HG03457 (cell line): ENCODE results near the gene FCGR3B.
A peak's percentile ranks its signal among the peaks of the same experiment; 100 is the strongest.
"Not testable (repeated sequence)": the region's sequence is repeated elsewhere in the genome, so short reads cannot be mapped to it uniquely, and the experiment has no call there.

Experiments
- ATAC-seq: cut with Tn5 transposase; IDR thresholded peaks from one replicate; pipeline ENCODE4 v1.9.1; 2021; ENCODE audit warnings: moderate number of reproducible peaks; ENCODE audit not compliant: unreplicated experiment

FCGR3B gene

DNA sequence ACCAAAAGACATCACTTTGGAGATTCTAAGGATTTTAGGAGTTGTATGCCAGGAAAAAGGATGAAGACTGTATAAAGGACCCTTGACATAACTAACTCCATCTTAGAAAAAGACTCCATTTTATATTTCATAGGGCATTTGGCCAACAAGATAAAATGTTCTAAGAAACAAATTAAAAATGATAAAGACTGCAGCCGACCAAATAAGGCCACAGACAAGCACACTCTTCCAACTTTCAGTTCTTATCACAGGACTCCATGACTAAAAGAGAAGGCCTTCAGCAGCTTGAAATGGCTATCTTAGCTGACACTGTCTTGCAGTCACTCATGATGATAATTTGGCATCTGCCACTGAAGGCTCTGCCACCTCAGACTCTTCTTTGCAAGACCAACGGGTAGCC lies 8.2 kb upstream of the FCGR3B start:
- ATAC-seq = not testable (repeated sequence)

DNA sequence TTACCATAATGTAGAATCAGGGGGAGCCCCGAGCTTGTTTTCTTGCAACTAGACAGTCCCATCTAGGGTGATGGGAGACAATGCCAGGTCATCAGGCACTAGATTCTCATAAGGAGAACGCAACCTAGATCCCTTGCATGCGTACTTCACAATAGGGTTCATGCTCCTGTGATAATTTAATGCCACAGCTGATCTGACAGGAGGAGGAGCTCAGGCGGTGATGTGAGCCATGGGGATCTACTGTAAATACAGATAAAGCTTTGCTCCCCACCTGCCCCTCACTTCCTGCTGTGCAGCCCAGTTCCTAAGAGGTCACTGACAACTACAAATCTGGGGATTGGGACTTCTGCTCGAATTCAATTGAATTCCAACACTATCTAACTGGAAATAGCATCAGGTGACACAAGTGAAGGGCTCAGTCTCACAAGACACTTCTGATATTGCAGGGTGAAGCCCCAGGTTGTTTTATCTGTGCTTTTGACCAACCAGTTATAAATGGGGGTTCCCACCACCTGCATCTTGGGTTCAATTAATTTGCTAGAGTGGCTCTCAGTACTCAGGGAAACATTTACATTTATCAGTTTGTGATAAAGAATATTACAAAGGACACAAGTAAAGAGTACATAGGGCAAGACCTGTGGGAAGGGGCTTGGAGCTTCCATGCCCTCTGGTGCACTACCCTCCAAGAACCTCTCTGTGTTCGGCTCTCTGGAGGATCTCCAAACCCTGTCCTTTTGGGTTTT lies 7.4 kb upstream of the FCGR3B start:
- not testable (repeated sequence) for ATAC-seq

DNA sequence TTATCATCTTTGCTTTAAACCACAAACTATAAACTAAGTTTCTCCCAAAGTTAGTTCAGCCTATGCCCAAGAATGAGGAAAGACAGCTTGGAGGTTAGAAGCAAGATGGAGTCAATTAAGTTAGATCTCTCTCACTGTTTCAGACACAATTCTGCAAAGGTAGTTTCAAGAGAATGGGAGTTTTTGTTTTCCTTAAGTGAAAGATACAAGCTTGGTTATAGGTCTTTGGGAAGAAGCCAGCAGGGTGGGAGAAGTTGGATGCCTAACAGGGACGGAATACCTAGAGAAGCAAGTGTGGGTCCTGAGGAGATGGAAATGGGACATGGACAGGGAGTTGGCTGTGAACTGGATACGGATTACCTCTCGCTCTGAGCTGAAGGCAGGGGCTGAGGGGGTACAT lies 6.0 kb upstream of the FCGR3B start:
- ATAC-seq = not testable (repeated sequence)

DNA sequence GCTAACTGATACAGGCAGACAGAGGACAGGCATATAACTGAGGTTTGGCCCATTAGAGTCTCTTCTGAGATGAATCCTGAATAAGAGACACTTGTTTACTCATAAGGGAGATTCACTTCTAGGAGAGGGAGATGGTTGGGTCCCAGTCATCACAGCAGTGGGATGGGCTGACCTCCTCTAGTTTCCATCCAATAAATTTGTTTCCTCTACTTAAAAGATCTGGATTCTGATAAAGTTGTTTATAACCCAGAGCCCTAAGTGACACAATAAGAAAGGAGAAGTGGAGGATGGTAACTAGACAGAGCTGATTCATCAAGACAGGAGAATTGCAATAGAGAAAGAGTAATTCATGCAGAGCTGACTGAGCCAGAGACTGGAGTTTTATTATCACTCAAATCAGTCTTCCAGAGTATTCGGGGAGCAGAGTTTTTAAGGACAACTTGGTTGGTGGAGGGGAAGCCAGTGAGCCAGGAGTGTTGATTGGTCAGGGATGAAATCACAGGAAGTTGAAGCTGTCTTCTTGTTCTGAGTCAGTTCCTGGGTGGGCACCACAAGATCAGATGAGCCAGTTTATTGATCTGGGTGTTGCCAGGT lies 5.3 kb upstream of the FCGR3B start:
- not testable (repeated sequence) for ATAC-seq

- ATAC-seq = not testable (repeated sequence)
These were observed 4.0 kb upstream of the FCGR3B start for GRCh38 chr1:161634993-161635392.

- ATAC-seq = not testable (repeated sequence)
These were observed 741 bp downstream of the FCGR3B start for GRCh38 chr1:161630128-161630742.

DNA sequence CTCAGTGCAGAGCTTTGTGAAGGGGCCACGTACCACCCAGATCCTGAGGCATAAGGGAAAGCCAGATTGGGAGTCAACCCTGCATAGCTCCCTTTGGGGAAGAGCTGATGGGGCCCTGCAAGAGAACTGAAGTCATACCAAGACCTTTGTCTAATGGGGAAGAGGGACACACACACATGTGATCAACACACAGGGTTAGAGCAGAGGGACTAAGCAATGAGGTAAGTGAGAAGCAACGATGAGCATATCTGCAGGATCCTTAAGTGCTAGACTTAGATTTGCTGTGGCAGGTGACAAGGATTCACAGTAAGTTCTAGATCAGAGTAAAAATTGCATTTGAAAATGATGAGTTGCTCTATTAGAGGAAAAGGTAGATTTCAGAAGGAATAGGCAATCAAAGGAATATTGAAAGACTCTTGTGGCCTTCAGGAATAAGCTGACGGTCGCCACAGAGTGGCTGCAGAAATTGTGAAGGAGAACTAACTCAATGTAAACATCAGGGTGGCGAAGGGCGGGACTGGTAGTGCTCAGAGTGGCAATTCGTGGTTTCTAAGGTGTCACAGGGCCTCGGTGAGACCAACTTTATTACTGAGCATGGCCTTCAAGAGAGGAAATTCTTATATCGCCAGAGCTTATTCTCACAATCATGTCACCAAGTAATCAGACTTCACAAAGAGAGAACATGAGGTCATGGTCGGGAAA lies 4.4 kb downstream of the FCGR3B start:
- not testable (repeated sequence) for ATAC-seq

GRCh38 chr1:161624605-161625004 lies 6.4 kb downstream of the FCGR3B start:
- ATAC-seq = not testable (repeated sequence)

GRCh38 chr1:161623401-161624051 lies 7.5 kb downstream of the FCGR3B start:
- ATAC-seq = peak; percentile 35

GRCh38 chr1:161622054-161622453 lies 8.9 kb downstream of the FCGR3B start:
- not testable (repeated sequence) for ATAC-seq

DNA sequence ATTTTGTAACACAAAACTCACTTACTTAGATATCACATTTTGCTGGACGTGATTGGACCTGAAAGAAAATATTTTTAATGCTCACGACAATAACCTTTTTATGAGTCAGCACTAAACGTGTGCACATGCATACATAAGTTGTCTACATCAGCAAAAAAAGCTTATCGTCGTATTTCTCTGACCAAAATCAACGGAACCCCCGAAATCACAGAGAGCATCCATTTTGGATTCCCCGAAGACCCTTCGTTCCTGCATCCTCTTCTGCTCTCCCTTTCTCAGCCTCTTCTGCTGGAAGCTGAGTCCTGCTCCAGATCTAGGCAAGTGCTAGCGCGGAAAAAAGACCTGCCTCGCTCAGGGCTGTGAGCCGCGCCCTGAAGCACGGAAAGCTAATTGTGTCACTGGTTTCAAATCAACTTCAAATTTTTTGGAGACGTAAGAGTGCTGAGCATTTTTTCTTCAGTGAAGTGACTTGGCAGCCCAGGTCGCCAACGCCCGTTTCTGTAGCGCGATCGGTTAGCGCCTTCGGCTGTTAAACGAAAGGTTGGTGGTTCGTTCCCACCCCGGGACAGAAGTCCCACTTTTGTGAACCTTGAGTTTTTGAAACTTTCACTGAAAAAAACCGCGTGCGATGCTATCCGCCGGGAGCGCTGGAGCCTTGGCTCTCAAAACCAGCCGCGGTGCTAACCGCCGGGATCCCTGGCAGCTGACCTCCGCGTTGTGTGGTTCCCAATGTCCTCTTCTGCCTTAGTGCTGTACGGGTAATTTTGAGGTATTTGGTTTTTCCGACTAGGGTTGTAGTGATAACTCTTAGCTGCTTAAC lies 9.6 kb downstream of the FCGR3B start:
- ATAC-seq = not testable (repeated sequence)

DNA sequence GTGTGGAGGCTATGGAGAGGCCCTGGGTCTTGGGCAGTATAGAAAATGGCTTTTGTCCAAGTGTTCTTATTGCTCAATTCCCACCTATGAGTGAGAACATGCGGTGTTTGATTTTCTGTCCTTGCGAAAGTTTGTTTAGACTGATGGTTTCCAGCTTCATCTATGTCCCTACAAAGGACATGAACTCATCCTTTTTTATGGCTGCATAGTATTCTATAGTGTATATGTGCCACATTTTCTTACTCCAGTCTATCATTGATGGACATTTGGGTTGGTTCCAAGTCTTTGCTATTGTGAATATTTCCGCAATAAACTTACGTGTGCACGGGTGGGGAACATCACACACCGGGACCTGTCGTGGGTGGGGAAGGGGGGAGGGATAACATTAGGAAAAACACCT lies 10.6 kb downstream of the FCGR3B start:
- ATAC-seq = not testable (repeated sequence)

DNA sequence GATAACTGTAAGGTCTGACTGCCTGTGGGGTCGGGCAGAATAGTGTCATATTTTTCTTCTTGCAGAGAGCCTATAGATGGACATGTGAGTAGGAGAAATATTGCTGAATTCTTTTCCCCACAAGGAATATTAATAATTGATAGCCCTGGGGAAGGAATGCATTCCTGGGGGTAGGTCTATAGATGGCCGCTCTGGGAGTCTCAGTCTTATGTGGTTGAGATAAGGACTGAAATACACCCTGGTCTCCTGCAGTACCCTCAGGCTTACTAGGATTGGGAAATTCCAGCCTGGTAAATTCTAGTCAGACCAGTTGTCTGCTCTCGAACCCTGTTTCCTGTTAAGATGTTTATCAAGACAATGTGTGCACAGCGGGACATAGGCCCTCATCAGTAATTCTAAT lies 12.5 kb downstream of the FCGR3B start:
- not testable (repeated sequence) for ATAC-seq

DNA sequence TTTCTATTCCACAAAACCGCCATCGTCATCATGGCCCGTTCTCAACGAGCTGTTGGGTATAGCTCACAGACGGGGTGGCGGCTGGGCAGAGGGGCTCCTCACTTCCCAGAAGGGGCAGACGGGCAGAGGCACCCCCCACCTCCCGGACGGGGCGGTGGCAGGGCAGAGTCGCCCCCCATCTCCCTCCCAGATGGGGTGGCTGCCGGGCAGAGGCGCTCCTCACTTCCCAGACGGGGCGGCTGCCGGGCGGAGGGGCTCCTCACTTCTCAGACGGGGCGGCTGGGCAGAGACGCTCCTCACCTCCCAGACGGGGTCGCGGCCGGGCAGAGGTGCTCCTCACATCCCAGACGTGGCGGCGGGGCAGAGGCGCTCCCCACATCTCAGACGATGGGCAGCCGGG lies 14.6 kb downstream of the FCGR3B start:
- not testable (repeated sequence) for ATAC-seq

- not testable (repeated sequence) for ATAC-seq
These were observed 17.8 kb downstream of the FCGR3B start for GRCh38 chr1:161613142-161613514.

DNA sequence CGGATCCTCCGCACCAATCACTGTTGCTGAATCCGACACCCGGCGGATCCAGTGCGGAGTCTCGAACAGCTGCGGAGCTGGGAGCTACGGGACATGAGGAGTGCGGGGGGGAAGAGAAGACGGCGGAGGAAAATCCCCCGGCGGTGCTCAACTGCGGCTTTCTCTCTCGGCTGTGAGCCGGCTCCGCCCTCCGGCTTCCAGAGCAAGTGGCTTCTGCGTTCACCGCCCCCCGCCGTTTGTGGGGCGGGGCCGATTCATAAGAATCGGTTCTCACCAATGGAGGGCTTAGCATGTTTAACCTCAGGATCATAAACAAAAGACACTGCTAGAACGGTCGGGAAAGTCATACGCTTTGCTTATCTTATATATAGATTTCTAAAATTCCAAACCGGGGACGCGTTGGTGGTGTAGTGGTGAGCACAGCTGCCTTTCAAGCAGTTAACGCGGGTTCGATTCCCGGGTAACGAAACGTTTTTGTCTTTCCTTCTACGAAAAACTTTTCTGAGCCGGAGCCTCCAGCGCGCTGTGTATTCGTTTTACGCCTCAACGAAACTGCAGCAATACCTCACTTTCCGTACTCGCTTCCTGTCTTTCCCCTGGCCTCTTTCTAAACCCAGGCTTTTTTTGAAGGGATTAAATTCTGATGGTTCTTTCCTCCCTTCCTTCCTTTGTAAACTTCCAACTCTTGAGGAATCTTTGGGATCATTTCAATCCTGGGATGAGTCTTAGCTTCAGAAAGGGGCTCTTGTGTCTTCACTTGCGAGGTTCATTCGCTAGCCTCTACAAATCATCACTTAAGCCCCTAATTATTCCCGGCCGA lies 18.4 kb downstream of the FCGR3B start:
- peak; percentile 68 for ATAC-seq

DNA sequence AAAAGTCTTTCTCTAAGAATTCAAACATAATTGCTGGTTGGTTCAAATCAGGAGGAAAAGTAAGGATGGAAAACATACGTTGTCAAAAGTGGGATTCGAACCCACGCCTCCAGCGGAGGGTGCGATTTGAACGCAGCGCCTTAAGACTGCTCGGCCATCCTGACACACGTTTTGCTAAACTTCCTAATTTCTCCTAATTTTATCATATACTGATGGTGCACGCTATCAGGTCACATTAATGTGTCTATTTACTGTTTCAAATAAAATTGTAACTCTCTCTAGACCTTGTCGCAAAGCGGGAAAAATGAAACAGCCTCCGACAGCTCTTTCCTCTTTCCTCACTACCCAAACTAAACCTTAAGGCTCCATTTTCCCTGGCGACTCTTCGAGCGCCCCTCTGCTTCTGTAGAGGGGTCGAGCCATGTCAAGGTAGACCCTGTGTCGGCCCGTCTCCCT lies 19.1 kb downstream of the FCGR3B start:
- not testable (repeated sequence) for ATAC-seq

DNA sequence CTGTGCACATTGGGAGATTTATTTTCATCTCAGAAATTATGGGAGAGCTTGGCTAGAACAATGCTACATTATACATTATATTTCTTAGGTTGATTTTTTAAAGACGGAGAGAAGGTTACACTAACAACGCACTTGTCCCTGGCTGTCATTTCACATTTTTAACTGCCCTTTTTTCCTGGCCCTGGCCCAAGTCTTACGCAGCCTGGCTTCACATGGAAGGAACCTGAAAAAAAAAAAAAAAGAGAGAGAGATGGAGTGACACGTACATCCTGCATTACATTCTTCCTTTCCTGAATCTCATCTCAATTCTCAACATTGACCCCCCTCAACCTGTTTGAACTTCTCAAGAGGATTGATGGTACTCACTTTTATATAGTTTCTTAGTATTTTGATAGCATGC lies 20.8 kb downstream of the FCGR3B start:
- not testable (repeated sequence) for ATAC-seq
